HG02840 (cell line): ENCODE measurements around the gene UMAD1.
"Not testable (repeated sequence)": the region's sequence is repeated elsewhere in the genome, so short reads cannot be mapped to it uniquely, and the experiment has no call there.

ENCODE experiments used
- ATAC-seq: cut with Tn5 transposase; IDR thresholded peaks from one replicate; pipeline ENCODE4 v1.9.1; 2021; ENCODE audit warnings: mild to moderate bottlenecking, moderate library complexity, moderate number of reproducible peaks; ENCODE audit not compliant: unreplicated experiment, low FRiP score

The UMAD1 gene

GRCh38 chr7:7651479-7651878, 10.9 kb downstream of the UMAD1 start:
- ATAC-seq: no peak

GRCh38 chr7:7652798-7653540, 12.4 kb downstream of the UMAD1 start:
- ATAC-seq: no peak

- ATAC-seq: no peak
Observed at GRCh38 chr7:7653593-7654187, 13.1 kb downstream of the UMAD1 start.

GRCh38 chr7:7654964-7655715, 14.6 kb downstream of the UMAD1 start:
- ATAC-seq: no peak

- not testable (repeated sequence) for ATAC-seq
Observed at GRCh38 chr7:7656459-7656858, 15.9 kb downstream of the UMAD1 start.

GRCh38 chr7:7662527-7662926, 22.0 kb downstream of the UMAD1 start:
- no peak for ATAC-seq

- no peak for ATAC-seq
Observed at GRCh38 chr7:7664291-7664690, 23.7 kb downstream of the UMAD1 start.

- no peak for ATAC-seq
Observed at GRCh38 chr7:7665031-7665430, 24.5 kb downstream of the UMAD1 start.

- no peak for ATAC-seq
Observed at GRCh38 chr7:7667187-7667586, 26.6 kb downstream of the UMAD1 start.

- ATAC-seq: no peak
Observed at GRCh38 chr7:7668706-7669105, 28.2 kb downstream of the UMAD1 start.

GRCh38 chr7:7670490-7670889, 29.9 kb downstream of the UMAD1 start:
- no peak for ATAC-seq

GRCh38 chr7:7671361-7671760, 30.8 kb downstream of the UMAD1 start:
- no peak for ATAC-seq

GRCh38 chr7:7672545-7673239, 32.1 kb downstream of the UMAD1 start:
- no peak for ATAC-seq

GRCh38 chr7:7673240-7673550, 32.6 kb downstream of the UMAD1 start:
- ATAC-seq: no peak

GRCh38 chr7:7675686-7676085, 35.1 kb downstream of the UMAD1 start:
- ATAC-seq: no peak

GRCh38 chr7:7679640-7680039, 39.1 kb downstream of the UMAD1 start:
- ATAC-seq: not testable (repeated sequence)

- ATAC-seq: no peak
Observed at GRCh38 chr7:7681191-7681935, 40.8 kb downstream of the UMAD1 start.

GRCh38 chr7:7681936-7682329, 41.4 kb downstream of the UMAD1 start:
- ATAC-seq: no peak

GRCh38 chr7:7682861-7683260, 42.3 kb downstream of the UMAD1 start:
- ATAC-seq: no peak

GRCh38 chr7:7686811-7687508, 46.4 kb downstream of the UMAD1 start:
- no peak for ATAC-seq
